Inflammatory macrophage (primary cell): ENCODE results near the gene TMEM218.

ENCODE experiments used
- DNase-seq, 2 donors: peaks; one replicate each; pipeline ENCODE4 v3.0.0-alpha.2; 2020 to 2022
- total RNA-seq, 18 experiments: gene quantifications; one replicate each; lab custom pipeline; 2026; ENCODE audit warnings: mixed read lengths in 6 of 18, inconsistent platforms in 2 of 18; lab: John Stamatoyannopoulos, UW

Gene TMEM218
- 6.9 to 36.5 (median 23.9) reads per million in 18 experiments for total RNA-seq

DNA sequence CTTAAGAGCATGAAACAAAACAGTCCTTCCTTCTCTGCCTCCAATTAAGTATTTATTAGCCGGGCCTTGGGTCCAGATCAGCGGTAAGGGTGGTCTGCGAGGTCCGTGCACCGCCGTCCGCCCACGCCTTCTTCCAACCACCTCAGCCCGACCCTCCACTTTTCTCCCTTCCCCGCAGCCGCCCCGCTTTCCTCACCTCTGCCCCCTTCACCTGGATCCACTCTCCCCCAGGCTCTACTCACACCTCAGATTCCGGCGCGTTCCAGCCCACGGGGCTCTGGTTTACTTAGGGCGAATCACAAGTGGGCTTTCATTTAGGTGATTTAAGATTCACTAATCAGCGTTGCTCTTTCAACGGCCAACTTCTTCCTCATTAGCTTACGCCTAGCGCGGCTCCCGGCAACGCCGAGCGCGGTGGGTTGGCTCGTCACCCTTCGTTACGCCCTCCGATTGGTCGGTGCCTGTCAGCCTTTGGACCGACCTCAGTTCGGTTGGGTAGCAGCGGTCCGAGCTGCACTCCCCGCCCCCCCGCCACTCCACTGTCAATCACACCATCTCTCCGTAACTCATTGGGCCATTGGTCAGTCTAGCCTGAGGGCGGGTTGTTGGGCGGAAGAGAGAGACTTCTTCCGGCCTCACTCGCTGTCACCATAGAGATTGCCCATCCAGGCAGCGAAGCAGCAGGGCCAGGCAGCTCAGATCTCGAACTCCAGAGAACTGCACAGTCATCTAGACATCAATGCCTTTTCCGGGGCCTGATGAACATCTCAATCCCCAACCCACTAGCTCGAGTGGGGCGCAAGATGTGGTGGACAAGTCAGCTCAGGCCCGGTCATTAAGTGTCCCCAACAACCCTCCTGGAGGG lies at the start of gene TMEM218:
Gene TMEM218 (minus strand): TSS at position 284 of the 865 bp plus-strand sequence. CDS start 9,385 bp downstream, outside the sequence.
- DNase-seq: peak; percentile 100

DNA sequence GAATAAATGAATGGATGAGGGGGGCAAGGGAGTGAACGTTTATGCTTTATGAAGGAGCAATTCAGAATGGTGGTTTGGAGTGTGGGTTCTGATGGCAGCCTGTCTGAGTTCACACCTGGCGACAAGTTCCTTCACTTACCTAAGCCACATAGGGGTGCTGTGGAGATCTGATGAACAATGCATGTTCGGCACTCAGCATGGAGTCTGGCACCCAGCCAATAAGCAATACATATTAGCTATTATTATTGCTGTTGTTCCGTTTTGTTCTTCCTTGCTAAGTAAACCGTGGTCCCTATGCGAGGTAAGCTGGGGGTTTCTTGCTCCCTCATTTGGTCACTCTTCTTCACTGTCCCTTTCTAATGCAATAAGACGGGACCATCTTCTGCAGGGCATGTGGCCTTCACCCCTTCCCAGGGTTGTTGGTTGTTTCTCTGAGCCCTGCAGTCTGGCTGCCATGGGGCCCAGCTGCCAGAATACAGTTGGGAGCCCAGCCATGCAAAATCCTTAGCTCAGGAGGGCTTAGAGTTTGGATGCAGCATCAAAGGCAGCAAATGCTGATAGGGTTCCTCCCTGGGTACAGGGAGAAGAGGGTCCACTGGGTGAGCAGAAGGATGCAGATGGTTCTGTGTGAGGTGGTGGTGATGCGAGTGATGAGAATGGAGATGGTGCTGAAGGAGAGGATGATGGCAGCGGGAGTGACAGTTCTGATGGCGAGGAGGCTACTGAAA lies 46.7 kb upstream of the TMEM218 start:
- DNase-seq: no peak

DNA sequence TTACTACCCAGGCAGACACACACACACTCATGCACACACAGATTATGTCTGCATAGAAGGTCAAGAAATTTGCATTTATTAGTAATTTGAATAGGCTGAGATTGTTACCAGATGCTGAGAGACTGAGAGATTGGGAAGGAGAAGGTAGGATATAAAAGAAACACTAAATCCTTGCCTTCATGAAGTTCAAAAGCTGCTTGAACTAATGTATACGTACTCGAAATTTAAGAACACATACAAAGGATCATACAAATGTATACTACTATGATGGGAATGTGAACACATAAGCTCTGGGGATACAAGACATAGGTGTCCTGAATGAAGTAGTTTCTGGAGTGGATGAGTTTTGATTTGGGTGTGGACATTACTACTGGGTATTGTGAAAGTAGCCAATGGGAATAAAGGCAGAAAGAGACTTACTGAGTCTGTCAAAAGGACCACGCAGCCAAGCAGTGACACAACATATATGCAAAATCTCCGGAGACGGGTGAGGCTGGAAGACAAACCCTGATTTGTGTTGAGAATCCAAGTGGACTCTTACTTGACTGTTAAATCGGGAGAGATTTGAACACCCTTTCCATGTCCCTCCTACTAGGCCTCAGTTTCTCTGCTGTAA lies 45.8 kb upstream of the TMEM218 start:
- DNase-seq: no peak

DNA sequence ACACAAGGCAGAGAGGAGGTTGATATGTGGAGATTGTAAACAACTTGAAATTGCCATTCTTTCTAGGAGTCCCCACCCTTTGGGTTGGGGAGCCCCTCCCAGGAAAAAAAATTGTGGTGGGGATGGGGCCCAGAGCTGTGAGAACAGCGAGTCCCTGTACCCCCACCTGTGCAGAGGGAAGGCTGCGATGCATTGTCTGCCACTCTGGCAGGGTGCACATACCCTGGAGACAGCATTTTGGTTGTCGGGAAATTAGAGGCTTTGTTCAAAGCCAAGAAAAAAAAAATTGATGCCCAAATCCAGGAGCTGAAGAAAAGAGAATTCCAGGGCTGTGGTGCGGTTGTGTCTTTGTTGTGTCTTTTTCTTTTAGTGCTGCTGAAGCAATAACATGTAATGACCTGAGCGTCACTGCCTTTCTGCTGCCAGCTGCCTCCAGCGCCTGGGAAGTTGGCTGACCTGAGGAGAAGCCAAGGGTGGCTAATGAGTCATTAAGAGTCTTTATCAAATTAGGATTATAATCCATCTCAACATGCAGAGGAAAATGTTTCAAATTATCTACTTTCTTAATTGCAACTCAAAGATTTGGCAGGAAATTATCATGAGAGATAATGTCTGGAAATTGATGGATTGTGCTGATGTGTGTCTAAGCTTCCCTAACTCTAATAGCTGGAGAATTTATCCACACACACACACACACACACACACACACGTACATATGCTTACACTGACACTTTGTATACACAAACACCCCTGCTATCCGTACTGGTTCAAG lies 45.1 kb upstream of the TMEM218 start:
- DNase-seq: no peak

DNA sequence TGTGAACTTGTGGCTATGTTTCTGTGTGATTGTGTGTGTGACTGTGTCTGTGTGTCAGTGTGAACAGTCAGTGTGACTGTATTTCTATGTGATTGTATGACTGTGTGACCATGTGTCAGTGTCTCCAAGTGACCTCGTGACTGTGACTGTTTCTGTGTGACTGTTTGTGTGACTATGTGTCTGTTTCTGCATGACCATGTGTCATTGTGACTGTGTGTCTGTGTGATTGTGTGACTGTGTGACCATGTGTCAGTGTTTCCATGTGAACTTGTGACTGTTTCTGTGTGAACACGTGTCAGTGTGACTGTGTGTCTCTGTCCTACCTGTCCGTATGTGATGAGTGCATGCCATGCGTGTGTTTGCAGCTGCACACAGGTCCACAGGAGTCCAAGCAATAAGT lies 44.3 kb upstream of the TMEM218 start:
- DNase-seq: no peak

DNA sequence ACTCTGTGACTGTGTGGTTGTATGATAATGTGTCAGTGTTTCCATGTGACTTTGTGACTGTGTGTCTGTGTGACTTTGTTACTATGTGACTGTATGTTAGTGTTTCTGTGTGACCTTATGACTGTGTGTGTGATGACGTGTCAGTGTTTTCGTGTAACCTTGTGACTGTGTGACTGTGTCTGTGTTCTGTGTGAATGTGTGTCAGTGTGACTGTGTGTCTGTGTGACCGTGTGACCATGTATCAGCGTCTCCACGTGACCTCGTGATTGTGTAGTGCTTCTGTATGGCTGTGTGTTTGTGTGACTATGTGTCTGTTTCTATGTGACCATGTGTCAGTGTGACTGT lies 43.6 kb upstream of the TMEM218 start:
- DNase-seq: no peak

DNA sequence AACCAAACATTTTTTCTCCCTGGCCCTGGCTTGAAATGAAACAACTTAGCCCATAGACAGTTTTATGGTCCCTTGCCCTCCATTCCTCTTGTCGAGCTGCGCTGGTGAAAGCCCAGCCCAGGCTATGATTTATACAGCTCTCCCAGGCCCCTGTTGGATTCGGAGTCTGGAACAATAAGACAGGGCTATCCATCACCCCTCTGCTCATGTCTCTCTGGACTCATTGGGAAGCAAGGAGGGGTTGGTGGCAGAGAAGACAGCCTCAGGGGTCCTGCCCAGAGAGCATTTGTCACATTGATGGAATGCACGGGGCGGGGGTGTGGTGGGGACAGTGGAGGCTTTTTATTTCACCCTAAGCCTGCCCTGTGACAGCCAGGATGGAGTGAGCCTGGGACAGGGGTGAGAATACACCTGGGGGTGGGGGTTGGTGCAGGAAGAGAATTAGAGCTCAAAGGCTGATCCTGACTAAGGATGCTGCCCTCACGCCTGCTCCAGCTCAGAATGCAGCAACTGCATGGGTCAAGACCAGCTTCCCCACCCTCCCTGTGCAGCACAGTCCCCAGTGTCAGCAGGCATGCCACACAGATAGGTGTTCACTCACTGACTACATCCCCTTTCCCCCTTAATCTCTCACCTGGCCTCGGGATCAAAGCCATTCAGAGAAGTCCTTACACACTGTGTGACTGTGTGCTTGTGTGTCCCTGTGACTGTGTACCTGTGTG lies 43.1 kb upstream of the TMEM218 start:
- no peak for DNase-seq

DNA sequence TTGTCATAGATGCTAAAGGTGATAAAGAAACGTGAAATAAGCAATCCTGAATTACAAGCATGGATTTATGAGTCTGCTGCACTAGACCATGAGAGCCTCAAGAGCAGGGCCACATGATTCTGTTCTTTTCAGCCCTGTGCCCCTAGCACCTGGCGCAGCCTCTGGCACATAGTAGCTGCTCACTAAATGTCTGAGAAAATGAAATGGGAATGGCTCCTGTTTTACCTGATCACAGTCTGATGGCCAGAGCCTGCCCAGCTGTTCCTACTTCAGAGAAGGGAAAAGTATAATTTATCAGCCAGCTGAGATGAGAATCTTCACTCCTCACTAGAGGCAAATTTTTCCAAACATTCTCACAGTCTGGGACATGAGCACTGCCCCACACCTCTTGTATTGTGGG lies 42.4 kb upstream of the TMEM218 start:
- DNase-seq: no peak

DNA sequence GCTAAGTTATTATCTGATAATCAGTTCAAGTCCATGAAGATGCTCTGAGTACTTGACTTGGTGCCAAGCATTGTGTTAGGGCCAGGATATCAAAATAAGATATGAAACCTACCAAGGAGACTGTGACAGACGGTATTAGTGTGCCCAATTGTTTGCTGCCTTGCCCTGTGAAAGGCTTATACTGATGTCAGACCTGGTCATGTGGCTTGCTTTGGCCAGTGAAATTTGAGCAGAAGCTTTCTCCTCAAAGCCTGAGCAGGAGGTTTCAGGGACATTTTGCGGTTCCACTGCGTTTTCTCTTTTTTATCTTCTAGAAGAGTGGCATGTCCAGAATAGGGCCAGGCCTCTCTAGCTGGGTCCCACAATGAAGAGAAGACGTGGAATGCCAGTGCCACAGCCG lies 37.3 kb upstream of the TMEM218 start:
- no peak for DNase-seq

DNA sequence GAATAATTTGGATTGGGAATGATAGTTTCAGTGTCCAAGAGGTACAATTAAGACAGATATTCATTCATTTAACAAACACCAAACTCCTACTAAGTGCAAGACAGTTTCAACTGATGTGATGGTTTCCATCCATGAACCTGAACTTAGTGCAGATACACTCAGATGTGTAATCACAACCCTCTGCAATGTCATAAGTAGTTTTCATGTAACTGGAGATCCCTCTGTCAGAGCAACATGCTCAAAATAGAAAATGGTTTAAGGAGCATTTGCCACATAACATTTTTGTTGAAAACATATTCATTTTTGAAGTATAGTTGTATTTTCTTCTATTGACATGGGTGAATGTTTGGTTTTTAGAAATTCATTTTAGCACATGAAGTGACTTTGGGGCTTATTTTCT lies 36.6 kb upstream of the TMEM218 start:
- DNase-seq: no peak

DNA sequence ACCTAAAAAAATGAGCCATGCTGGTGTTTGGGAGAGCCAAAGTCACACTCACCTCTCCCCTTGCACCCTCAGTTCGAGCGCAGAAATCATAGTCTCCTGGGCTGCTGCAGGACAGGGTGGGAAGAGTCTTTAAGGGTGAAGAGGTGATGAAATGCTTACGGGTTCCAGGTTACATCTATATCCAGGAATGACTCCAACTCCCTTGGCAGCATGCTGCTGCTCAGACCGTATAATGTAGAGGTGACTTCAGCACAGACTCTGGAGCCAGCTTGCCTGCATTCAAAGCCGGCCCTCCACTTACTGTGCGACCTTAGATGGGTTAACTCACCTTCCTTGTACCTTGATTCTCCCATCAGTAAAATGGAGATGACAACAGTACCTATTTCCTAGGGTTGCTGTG lies 35.9 kb upstream of the TMEM218 start:
- DNase-seq: no peak

DNA sequence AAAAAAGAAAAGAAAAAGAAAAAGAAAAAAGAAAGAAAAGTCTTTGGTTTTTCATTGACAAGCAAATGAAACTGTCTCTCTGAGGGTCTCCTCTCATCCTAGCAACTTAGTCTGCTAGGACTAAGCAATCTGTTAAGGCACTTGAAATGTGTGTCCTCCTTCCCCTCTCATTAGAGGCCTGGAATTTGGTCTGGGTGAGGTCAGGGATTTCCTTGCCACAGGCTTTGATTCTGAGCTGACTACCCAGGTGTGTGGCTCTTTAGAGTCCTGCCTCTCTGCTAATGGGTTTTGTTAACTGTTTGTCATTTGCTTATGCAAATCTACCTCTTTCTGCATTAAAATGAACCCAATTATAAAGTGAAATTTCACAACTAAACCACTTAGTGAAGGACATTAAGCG lies 34.8 kb upstream of the TMEM218 start:
- no peak for DNase-seq

DNA sequence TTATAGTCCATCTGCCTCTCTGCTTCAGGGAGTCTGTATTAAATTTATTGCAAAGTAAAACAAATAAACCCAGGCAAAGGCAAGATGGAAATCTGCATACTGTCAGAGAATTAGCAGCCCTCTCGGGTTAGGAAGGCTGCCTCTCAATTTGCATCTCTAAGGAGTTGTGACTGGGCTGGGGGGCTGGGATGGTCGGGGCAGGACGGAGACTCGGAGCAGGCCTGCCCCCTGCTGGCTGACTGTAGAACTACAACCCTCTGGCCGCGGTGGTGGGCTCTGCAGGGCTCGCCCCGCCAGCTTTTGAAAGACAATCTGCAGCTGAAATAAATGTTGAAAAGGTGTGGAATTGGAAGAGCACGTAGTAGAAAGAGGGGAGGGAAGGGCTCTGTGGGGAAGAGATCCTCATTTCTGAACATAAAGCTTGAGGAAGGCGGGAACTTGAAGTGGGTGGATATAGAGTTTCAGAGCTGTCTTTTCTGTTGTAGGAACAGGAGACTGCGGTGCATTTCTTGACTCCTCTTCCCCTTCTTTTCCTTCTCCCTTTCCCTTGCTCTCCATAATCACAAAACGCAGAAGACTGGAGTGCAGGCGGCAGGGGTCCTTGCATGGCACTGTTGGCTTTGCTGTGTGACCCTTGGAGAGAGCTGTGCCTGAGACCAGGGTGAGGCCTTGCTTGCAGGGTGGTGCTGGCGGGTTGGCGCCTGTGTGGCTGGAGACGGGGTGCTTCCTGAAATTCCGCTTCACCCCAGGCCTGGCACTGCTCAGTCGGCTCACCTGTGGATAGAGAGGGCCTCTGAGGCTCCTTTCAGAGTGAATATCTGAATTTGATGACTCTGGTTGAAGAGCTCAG lies 30.5 kb upstream of the TMEM218 start:
- DNase-seq: peak; percentile 32 to 33

DNA sequence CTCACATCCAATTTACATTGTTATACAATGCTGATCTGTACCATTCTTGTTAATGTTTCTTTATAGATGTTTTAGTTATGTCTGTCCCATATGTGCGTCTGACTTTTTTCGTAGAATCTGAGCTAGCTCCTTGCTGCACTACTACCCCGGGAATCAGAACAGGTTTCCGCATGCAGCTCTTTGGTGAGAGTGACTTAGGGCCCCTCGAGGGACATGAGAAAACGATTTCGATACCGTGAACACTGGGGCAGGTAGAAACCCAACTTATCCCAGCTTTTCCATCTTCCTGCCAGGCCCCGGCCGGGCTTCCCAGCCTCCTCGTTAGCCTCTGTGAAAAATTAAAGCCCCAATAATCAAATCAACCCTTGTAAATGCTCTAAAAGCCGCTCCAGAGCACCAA lies 29.8 kb upstream of the TMEM218 start:
- no peak for DNase-seq

DNA sequence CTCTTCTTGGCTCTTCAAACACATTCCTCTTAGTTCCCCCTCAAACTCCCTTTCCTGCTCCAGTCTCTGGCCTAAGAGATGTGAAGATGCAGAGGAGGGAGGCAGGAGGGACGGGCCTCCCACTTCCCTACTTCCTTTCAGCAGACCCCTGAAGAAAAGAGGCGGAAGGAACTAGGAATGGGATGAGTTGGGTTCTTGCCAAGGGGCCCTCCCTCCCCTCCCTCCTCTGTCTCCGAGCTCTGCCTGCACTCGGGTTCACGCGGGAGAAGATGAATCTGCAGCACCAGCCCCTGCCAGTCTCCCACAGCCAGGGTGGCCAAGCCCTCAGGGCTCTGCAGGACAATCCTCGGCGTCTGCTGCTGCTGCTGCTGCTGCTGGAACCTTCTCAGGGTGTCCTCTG lies 28.8 kb upstream of the TMEM218 start:
- DNase-seq: no peak

DNA sequence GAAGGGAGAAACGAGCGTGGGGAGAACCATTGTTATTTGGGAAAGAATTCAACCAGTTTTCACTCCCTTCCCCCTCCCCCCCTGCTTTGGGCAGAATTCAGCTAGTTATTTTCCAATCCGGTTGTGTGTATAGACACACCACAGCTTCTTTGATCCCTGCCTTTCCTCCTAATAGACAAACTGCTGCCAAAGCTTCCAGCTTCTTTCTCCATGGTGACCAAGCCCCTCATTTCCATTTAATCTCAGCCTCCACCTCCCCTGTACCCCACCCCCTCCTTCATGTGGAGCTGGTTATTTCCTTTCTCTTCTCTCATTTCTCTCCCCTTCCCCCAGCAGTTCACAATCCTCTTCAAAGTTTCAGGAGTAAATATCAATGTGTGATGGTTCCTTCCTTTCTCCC lies 28.4 kb upstream of the TMEM218 start:
- DNase-seq: no peak

DNA sequence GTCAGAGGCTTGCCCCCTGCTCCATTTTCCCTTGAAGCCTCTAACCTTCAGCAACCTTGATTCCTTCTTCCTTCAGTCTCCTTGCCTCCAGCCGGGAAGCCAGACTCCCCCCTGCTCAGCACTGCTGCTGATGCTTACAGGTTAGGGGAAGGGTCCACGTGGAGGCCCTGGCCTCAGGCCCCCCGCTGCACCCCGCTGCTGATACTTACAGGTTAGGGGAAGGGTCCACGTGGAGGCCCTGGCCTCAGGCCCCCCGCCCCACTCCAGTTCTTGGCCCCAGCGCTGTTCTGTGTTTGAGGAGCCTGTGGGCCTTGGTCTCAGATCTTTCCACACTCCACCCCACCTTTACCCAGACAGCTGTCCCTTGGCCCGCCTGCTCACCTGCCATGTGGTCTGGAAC lies 27.5 kb upstream of the TMEM218 start:
- DNase-seq: no peak

DNA sequence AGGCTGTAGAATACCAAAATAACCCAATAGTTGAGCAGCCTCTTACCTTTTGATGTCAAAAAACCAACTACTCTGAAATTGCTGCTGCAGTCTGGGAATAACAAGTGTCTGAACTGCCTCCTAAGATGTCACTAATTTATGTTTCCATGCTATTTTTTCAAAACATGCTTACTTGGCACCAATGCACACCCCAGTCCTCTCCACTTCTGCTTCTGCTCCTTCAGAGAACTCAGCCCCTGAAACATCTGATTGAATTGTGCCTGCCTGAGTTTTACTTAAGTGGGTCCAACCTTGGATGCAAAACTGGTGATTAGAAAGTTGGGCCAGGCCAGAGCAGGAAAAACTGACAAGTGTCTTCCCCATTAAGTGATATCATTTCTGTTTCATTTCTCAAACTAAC lies 24.6 kb upstream of the TMEM218 start:
- peak in 1 of 2 donors; percentile 11 for DNase-seq

DNA sequence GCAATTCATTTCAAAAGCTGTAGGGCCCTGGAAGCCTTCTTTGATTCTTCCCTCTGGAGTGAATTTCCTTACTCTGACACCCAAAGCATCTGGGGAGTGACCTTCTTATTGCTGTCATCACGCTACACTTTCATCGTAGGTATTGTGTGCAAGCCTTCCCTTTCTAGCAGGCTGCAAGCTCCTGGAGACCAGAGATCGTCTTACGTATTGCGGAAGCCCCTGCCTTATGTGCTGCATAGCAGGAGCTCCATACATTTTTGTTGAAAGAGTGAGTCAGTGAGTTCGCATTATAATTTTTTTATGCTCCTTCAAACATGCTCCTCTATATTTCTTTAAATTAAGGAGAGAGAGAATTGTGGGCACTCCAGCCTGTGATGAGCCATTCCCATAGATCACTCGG lies 21.2 kb upstream of the TMEM218 start:
- no peak for DNase-seq

DNA sequence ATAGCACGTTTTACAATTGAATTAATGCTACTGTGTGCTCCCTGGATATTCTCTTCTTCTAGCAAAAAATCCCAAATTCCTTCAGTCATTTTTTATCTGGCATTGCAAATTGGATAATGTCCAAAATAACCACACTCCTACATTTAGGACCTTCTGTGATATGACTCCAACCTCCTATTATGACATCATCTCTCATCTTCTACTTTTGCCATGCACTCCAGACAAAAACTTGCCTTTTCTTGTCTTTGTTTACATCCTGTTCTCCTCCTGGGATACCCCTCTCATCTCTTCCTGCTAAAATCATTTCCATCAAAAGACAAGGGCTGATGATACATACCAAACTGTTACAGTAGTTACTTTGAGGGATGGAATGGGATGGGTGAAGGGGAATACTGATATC lies 20.6 kb upstream of the TMEM218 start:
- DNase-seq: no peak

DNA sequence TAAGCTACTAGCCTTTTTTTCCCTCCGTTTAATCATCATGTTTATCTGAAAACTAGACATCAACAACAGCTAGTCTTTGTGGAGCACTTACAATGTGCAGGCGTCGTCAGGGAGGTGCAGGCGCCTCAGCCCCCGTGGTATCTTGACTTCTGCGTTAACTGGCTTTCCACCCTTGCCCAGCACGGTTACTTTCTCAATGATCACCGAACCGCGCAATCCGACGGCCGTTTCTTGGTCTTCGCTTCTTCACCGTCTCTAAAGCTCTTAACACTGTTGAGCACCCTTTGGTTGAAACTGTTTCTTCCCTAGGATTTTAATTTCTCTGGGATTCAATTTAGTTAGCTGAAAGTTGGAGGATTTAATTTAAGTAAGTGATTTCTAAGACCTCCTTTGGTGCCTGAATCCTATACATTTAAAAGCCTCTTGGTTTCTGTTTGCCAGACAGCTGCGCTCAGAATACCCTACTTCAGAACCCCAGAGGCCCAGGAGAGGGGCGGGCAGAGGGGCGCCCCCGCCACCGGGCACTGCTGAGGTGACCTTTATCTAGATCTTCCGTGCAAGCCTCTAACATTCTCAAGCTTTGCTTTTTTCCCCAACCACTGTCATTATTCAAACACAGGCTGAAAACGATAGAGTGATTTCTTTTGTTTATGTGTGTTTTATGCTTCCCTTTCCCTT lies 18.0 kb upstream of the TMEM218 start:
- no peak for DNase-seq
